KMS-11 (cell line): ENCODE data around the gene HLF.

Experiments
- H2AFZ ChIP-seq: fragments of 200-600 bp; sonication (generic); 2 replicates; pipeline ENCODE4 v1.6.1; 2016; ENCODE audit warnings: antibody characterized with exemption, mixed run types, low read depth
- H3K27ac ChIP-seq: fragments of 200-600 bp; sonication (generic); 2 replicates; pipeline ENCODE4 v1.6.1; 2016; ENCODE audit warnings: mild to moderate bottlenecking, mixed run types
- H3K27me3 ChIP-seq: fragments of 200-600 bp; sonication (generic); 2 replicates; pipeline ENCODE4 v1.6.1; 2017; ENCODE audit warnings: mild to moderate bottlenecking, low read depth, mixed run types, moderate library complexity; ENCODE audit not compliant: insufficient read depth
- H3K36me3 ChIP-seq: fragments of 200-600 bp; sonication (generic); 2 replicates; pipeline ENCODE4 v1.6.1; 2017; ENCODE audit warnings: mild to moderate bottlenecking, mixed run types; ENCODE audit not compliant: insufficient read depth
- H3K4me1 ChIP-seq: fragments of 200-600 bp; sonication (generic); 2 replicates; pipeline ENCODE4 v1.6.1; 2016; ENCODE audit warnings: mild to moderate bottlenecking, low read depth, mixed run types; ENCODE audit not compliant: poor library complexity, severe bottlenecking
- H3K4me2 ChIP-seq: fragments of 200-600 bp; sonication (generic); 2 replicates; pipeline ENCODE4 v1.7.0; 2016; ENCODE audit warnings: mild to moderate bottlenecking, mixed run types
- H3K4me3 ChIP-seq: fragments of 200-600 bp; sonication (generic); IDR thresholded peaks from 2 replicates; pipeline ENCODE4 v1.6.1; 2017; ENCODE audit warnings: low read depth, low read length, mixed read lengths; ENCODE audit not compliant: insufficient read depth
- H3K79me2 ChIP-seq: fragments of 200-600 bp; sonication (generic); 2 replicates; pipeline ENCODE4 v1.6.1; 2016; ENCODE audit warnings: low read depth, mixed run types; ENCODE audit not compliant: insufficient read depth
- H3K9ac ChIP-seq: fragments of 200-600 bp; sonication (generic); 2 replicates; pipeline ENCODE4 v1.6.1; 2016; ENCODE audit warnings: mild to moderate bottlenecking, mixed run types
- H4K20me1 ChIP-seq: fragments of 200-600 bp; sonication (generic); 2 replicates; pipeline ENCODE4 v1.6.1; 2016; ENCODE audit warnings: mild to moderate bottlenecking, mixed run types; ENCODE audit not compliant: insufficient read depth
- TF ChIP-seq, protein P1 (sequence below): fragments of 200-600 bp; sonication (generic); conservative IDR thresholded peaks from 2 replicates; pipeline ENCODE4 v1.6.1; 2017; ENCODE audit warnings: low read depth, mild to moderate bottlenecking, antibody characterized with exemption, low read length, moderate library complexity, mixed read lengths

The HLF gene

GRCh38 chr17:55241097-55241496 lies 23.7 kb upstream of the HLF start:
- H4K20me1 ChIP-seq: no peaks in the 10 kb centered on the region
- no peaks in the 10 kb centered on the region for H3K27me3 ChIP-seq
- no peaks in the 10 kb centered on the region for H3K36me3 ChIP-seq
- TF ChIP-seq, protein P1, sequence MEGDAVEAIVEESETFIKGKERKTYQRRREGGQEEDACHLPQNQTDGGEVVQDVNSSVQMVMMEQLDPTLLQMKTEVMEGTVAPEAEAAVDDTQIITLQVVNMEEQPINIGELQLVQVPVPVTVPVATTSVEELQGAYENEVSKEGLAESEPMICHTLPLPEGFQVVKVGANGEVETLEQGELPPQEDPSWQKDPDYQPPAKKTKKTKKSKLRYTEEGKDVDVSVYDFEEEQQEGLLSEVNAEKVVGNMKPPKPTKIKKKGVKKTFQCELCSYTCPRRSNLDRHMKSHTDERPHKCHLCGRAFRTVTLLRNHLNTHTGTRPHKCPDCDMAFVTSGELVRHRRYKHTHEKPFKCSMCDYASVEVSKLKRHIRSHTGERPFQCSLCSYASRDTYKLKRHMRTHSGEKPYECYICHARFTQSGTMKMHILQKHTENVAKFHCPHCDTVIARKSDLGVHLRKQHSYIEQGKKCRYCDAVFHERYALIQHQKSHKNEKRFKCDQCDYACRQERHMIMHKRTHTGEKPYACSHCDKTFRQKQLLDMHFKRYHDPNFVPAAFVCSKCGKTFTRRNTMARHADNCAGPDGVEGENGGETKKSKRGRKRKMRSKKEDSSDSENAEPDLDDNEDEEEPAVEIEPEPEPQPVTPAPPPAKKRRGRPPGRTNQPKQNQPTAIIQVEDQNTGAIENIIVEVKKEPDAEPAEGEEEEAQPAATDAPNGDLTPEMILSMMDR: no peak
- H3K79me2 ChIP-seq: no peaks in the 10 kb centered on the region
- no peak overlapping the region for H3K4me3 ChIP-seq
- H3K9ac ChIP-seq: no peak overlapping the region
- H3K27ac ChIP-seq: no peak overlapping the region
- H3K4me1 ChIP-seq: peaks cover 21% of the 10 kb centered on the region
- no peak overlapping the region for H3K4me2 ChIP-seq
- H2AFZ ChIP-seq: no peak overlapping the region

GRCh38 chr17:55242476-55242875 lies 22.3 kb upstream of the HLF start:
- Histone ChIP-seq H2AFZ (no peak overlapping the region), H3K79me2 (no peaks in the 10 kb centered on the region), H3K9ac (no peak overlapping the region), H3K4me2 (no peak overlapping the region), H3K36me3 (no peaks in the 10 kb centered on the region), H3K4me1 (peaks cover 16% of the 10 kb centered on the region), H4K20me1 (no peaks in the 10 kb centered on the region), H3K4me3 (no peak overlapping the region), H3K27ac (no peak overlapping the region), H3K27me3 (no peaks in the 10 kb centered on the region)
- TF ChIP-seq, protein P1: no peak

DNA sequence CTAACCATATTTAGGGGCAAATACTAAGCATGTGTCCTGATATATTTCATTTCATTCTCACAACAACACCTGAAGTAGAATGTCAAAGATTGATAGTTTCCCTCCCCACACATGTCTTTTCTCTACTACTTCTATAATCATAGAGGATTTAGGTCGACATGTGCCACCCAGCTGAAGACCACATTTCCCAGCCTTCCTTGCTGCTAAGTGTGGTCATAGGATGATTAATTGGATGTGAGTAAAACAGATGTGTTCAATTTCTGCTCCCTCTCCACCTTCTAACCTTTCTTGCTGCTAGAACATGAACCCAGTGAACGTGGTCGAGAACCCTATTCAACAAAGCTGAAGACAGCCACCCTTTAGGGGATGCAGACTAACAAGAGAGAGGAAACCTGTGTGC lies 18.8 kb upstream of the HLF start:
- no peak overlapping the region for H2AFZ ChIP-seq
- no peak overlapping the region for H3K4me2 ChIP-seq
- no peaks in the 10 kb centered on the region for H3K79me2 ChIP-seq
- no peak overlapping the region for H3K27ac ChIP-seq
- H3K27me3 ChIP-seq: no peaks in the 10 kb centered on the region
- H4K20me1 ChIP-seq: no peaks in the 10 kb centered on the region
- TF ChIP-seq, protein P1: no peak
- H3K4me3 ChIP-seq: no peak overlapping the region
- no peaks in the 10 kb centered on the region for H3K4me1 ChIP-seq
- H3K9ac ChIP-seq: no peak overlapping the region
- no peaks in the 10 kb centered on the region for H3K36me3 ChIP-seq

- no peaks in the 10 kb centered on the region for H3K27me3 ChIP-seq
- H3K4me3 ChIP-seq: no peak overlapping the region
- no peaks in the 10 kb centered on the region for H4K20me1 ChIP-seq
- TF ChIP-seq, protein P1: no peak
- H3K4me2 ChIP-seq: no peak overlapping the region
- H3K36me3 ChIP-seq: no peaks in the 10 kb centered on the region
- no peaks in the 10 kb centered on the region for H3K4me1 ChIP-seq
- no peak overlapping the region for H2AFZ ChIP-seq
- no peak overlapping the region for H3K9ac ChIP-seq
- H3K27ac ChIP-seq: no peak overlapping the region
- no peaks in the 10 kb centered on the region for H3K79me2 ChIP-seq
Measured at GRCh38 chr17:55246583-55246982, 18.2 kb upstream of the HLF start.
